ACC112 (cell line): Measurements from ENCODE around the gene CERS6.

Experiments used
- H2AFZ ChIP-seq: fragments of 200-600 bp; sonication (generic); one replicate; pipeline ENCODE4 v1.6.0; 2017; ENCODE audit warnings: antibody characterized with exemption, low read length; ENCODE audit not compliant: unreplicated experiment
- H3K27ac ChIP-seq: fragments of 200-600 bp; sonication (generic); 2 replicates; pipeline ENCODE4 v1.5.1; 2014; ENCODE audit warnings: low read depth, mild to moderate bottlenecking, antibody characterized with exemption, low read length, moderate library complexity
- H3K27me3 ChIP-seq: fragments of 200-600 bp; sonication (generic); 2 replicates; pipeline ENCODE4 v1.6.1; 2014; ENCODE audit warnings: mild to moderate bottlenecking, antibody characterized with exemption, low read length, moderate library complexity, mixed read lengths; ENCODE audit not compliant: insufficient read depth
- H3K36me3 ChIP-seq: fragments of 200-600 bp; sonication (generic); 2 replicates; pipeline ENCODE4 v1.6.1; 2016; ENCODE audit warnings: mild to moderate bottlenecking, antibody characterized with exemption, low read length, moderate library complexity, mixed read lengths; ENCODE audit not compliant: insufficient read depth
- H3K4me1 ChIP-seq: fragments of 200-600 bp; sonication (generic); one replicate; pipeline ENCODE4 v1.6.1; 2016; ENCODE audit warnings: low read length, mixed read lengths; ENCODE audit not compliant: insufficient read depth, unreplicated experiment, control insufficient read depth
- H3K4me3 ChIP-seq: fragments of 200-600 bp; sonication (generic); 2 replicates; pipeline ENCODE4 v1.5.1; 2014; ENCODE audit warnings: mild to moderate bottlenecking, low read depth, low read length
- H3K79me2 ChIP-seq: fragments of 200-600 bp; sonication (generic); one replicate; pipeline ENCODE4 v1.6.0; 2016; ENCODE audit warnings: low read length; ENCODE audit not compliant: control insufficient read depth, unreplicated experiment, insufficient read depth

The CERS6 gene

GRCh38 chr2:168429988-168430387 lies 26.1 kb upstream of the CERS6 start:
- no peak overlapping the region for H3K4me3 ChIP-seq
- H2AFZ ChIP-seq: no peak overlapping the region
- H3K36me3 ChIP-seq: no peaks in the 10 kb centered on the region
- H3K27me3 ChIP-seq: no peaks in the 10 kb centered on the region
- no peaks in the 10 kb centered on the region for H3K79me2 ChIP-seq
- no peaks in the 10 kb centered on the region for H3K4me1 ChIP-seq
- H3K27ac ChIP-seq: no peak overlapping the region

- Histone ChIP-seq H3K4me1 (no peaks in the 10 kb centered on the region), H3K4me3 (no peak overlapping the region)
These were observed 25.6 kb upstream of the CERS6 start for GRCh38 chr2:168430431-168430830.

GRCh38 chr2:168431301-168432024 lies 24.6 kb upstream of the CERS6 start:
- H3K4me1 ChIP-seq: no peaks in the 10 kb centered on the region
- H3K27me3 ChIP-seq: no peaks in the 10 kb centered on the region
- H2AFZ ChIP-seq: no peak overlapping the region
- no peak overlapping the region for H3K27ac ChIP-seq
- no peaks in the 10 kb centered on the region for H3K36me3 ChIP-seq
- H3K4me3 ChIP-seq: no peak overlapping the region
- no peaks in the 10 kb centered on the region for H3K79me2 ChIP-seq

More at GRCh38 chr2:168430431-168430830, 25.6 kb upstream of the CERS6 start:
- Histone ChIP-seq H2AFZ (no peak overlapping the region), H3K36me3 (no peaks in the 10 kb centered on the region), H3K79me2 (no peaks in the 10 kb centered on the region), H3K27ac (no peak overlapping the region), H3K27me3 (no peaks in the 10 kb centered on the region)

- no peak overlapping the region for H2AFZ ChIP-seq
- no peaks in the 10 kb centered on the region for H3K4me1 ChIP-seq
- H3K4me3 ChIP-seq: no peak overlapping the region
- no peaks in the 10 kb centered on the region for H3K36me3 ChIP-seq
- H3K79me2 ChIP-seq: no peaks in the 10 kb centered on the region
- H3K27ac ChIP-seq: no peak overlapping the region
- no peaks in the 10 kb centered on the region for H3K27me3 ChIP-seq
These were observed 24.0 kb upstream of the CERS6 start for GRCh38 chr2:168432100-168432499.

GRCh38 chr2:168432565-168433186 lies 23.4 kb upstream of the CERS6 start:
- Histone ChIP-seq H3K27me3 (no peaks in the 10 kb centered on the region), H3K79me2 (no peaks in the 10 kb centered on the region), H3K27ac (no peak overlapping the region), H2AFZ (no peak overlapping the region), H3K36me3 (no peaks in the 10 kb centered on the region), H3K4me1 (no peaks in the 10 kb centered on the region), H3K4me3 (no peak overlapping the region)

- Histone ChIP-seq H3K36me3 (no peaks in the 10 kb centered on the region), H3K27me3 (no peaks in the 10 kb centered on the region), H3K4me3 (no peak overlapping the region), H3K27ac (no peak overlapping the region), H2AFZ (no peak overlapping the region), H3K79me2 (no peaks in the 10 kb centered on the region), H3K4me1 (no peaks in the 10 kb centered on the region)
These were observed 22.5 kb upstream of the CERS6 start for GRCh38 chr2:168433527-168433926.

GRCh38 chr2:168434146-168434545 lies 21.9 kb upstream of the CERS6 start:
- H3K27me3 ChIP-seq: no peaks in the 10 kb centered on the region
- no peak overlapping the region for H3K4me3 ChIP-seq
- H3K27ac ChIP-seq: no peak overlapping the region
- H3K36me3 ChIP-seq: no peaks in the 10 kb centered on the region
- peaks cover under 1% of the 10 kb centered on the region for H3K4me1 ChIP-seq
- H3K79me2 ChIP-seq: no peaks in the 10 kb centered on the region
- H2AFZ ChIP-seq: no peak overlapping the region

- Histone ChIP-seq H3K27me3 (no peaks in the 10 kb centered on the region), H3K27ac (no peak overlapping the region), H3K79me2 (no peaks in the 10 kb centered on the region), H2AFZ (no peak overlapping the region), H3K4me3 (no peak overlapping the region), H3K36me3 (no peaks in the 10 kb centered on the region), H3K4me1 (peaks cover 7% of the 10 kb centered on the region)
These were observed 19.2 kb upstream of the CERS6 start for GRCh38 chr2:168436840-168437239.

- H2AFZ ChIP-seq: no peak overlapping the region
- H3K79me2 ChIP-seq: no peaks in the 10 kb centered on the region
- no peak overlapping the region for H3K27ac ChIP-seq
- peaks cover 7% of the 10 kb centered on the region for H3K4me1 ChIP-seq
- no peaks in the 10 kb centered on the region for H3K36me3 ChIP-seq
- no peak overlapping the region for H3K4me3 ChIP-seq
- H3K27me3 ChIP-seq: no peaks in the 10 kb centered on the region
These were observed 17.5 kb upstream of the CERS6 start for GRCh38 chr2:168438553-168438952.

GRCh38 chr2:168439536-168439935 lies 16.5 kb upstream of the CERS6 start:
- H3K4me1 ChIP-seq: peaks cover 7% of the 10 kb centered on the region
- H3K36me3 ChIP-seq: no peaks in the 10 kb centered on the region
- H3K79me2 ChIP-seq: no peaks in the 10 kb centered on the region
- no peaks in the 10 kb centered on the region for H3K27me3 ChIP-seq
- H3K4me3 ChIP-seq: no peak overlapping the region
- H3K27ac ChIP-seq: no peak overlapping the region
- H2AFZ ChIP-seq: no peak overlapping the region

- H3K79me2 ChIP-seq: no peaks in the 10 kb centered on the region
These were observed 14.7 kb upstream of the CERS6 start for GRCh38 chr2:168441214-168441872.

More at GRCh38 chr2:168441214-168441872, 14.7 kb upstream of the CERS6 start:
- Histone ChIP-seq H3K27ac (no peak overlapping the region), H3K4me3 (no peak overlapping the region), H3K36me3 (no peaks in the 10 kb centered on the region), H2AFZ (no peak overlapping the region), H3K4me1 (peaks cover 7% of the 10 kb centered on the region), H3K27me3 (no peaks in the 10 kb centered on the region)
